ENCODE results near the gene CHD8.
A peak's percentile ranks its signal among the peaks of the same experiment; 100 is the strongest.

The CHD8 gene

DNA sequence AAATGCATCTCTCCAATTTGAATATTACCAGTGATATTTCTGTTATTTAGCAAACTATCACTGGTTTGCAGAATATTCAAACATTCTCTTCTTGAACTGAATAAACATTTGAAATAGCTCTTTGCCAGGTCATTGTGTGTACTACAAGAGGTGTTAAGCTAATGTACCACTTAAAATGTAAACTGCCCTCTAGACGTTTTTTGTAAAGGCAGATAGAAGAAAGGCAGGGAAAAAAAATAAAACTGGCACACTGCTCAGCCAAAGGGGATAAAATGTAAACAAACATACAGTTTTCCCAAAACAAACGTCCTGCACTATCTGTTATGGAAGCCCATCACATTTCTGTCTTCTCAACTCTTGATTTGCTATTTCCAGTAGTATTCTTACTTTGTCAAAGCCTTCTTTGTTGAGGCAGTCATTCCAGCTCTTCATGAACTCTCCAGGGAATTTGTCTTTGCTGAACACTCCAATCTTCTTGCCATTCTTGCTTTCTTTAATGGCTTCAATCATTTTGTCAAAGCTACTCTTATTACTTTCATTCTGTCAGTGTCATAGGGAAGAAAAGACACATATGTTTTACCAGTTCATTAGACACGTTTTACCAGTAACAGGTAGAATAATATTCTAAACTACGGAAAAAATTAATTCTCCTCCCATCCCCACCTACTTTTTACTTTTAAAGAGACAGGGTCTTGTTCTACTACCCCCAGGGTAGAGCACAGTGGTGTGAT lies 85.8 kb downstream of the CHD8 start:
- DNase-seq (ENCODE audit: low read depth) = no peak

DNA sequence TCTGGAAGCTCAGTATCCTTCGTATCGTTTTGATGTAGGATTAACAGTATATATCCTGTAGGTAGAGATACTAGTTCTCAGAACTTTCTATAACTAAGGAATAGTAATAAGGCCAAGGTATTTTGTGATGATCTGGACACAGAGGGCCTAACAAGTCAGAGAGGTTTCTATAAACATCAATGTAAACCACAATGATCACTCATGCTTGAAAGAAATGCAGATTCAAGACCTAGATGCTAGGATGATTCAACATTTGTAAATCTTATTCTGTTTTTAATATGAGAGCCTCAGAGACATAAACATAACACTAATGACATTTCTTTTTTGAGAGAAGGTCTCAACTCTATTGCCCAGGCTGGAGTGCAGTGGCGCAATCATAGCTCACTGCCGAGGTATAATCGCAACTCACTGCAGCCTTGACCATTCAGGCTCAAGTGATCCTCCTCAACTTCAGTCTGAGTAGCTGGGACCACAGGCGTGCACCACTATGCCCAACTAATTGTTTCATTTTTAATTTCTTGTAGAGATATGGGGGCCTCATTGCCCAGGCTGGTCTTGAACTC lies 88.3 kb downstream of the CHD8 start:
- DNase-seq (ENCODE audit: low read depth) = no peak

DNA sequence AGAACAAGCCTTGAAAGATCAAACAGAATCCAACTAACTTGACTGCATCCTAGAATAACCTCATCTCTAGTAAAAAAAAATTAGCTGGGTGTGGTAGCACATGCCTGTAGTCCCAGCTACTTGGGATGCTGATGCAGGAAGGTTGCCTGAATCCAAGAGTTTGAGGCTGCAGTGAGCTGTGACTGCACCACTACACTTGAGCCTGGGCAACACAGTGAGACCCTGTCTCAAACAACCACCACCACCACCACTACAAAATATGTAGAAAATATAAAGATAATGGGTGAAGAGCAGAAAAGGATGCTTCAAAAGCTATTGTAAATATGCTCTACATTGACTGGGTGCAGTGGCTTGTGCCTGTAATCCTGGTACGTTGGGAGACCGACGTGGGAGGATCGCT lies 99.4 kb downstream of the CHD8 start:
- no peak for DNase-seq (ENCODE audit: low read depth)

DNA sequence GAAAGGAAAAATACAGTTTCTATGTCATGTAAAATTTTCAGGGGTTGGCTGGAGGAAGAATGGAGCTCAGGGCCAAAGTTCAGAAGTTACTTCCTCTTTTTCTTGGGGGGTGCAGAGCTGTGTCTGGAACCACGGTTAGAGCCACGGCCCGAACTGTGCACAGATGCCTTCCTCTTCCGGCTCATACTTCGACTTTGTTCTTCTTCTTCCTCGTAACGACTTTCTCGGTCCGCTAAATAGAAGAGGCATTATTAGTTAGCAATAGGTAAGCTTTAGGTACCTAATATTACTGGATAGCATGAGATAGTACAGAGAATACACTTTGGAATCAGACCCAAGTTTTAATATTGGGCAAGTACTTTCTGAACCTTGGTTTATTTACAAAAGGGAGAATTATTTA lies 103.3 kb downstream of the CHD8 start:
- no peak for DNase-seq (ENCODE audit: low read depth)

DNA sequence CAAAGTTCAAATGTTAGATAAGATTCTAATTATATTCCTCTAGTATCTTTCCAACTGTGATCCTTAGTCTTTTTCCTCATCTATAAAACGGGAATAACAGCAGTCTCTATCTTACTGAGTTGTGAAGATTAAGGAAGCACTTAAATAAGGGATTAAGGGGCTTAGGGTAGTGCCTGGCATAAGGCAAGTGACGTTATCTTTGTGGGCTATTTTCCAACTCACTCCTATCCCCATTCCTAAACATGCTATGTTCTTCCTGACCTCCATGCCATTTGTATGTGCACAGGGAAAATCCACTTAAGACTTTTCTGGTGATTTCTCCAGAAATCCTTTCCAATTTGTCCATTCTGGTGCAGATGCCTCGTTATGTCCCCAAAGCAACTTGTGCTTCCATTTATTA lies 105.4 kb downstream of the CHD8 start:
- DNase-seq (ENCODE audit: low read depth) = no peak

DNA sequence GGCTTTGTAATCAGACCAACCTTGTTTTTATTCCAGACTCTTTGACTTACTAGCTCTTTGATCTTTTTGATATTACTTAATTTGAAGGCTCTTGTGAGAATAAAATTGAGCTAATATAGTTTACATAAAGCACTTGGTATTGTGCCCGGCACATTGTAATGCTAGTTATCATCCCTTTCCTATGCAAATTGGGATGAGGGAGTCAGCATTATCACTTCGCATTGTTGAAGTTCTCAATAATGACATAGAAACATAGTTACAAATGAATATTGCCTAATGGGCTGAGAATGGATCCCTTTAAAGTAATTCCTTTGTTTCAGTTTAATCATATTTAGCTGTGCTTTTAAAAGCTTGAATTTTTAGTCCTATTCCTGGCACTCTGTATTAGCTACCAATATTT lies 108.7 kb downstream of the CHD8 start:
- DNase-seq (ENCODE audit: low read depth) = no peak

DNA sequence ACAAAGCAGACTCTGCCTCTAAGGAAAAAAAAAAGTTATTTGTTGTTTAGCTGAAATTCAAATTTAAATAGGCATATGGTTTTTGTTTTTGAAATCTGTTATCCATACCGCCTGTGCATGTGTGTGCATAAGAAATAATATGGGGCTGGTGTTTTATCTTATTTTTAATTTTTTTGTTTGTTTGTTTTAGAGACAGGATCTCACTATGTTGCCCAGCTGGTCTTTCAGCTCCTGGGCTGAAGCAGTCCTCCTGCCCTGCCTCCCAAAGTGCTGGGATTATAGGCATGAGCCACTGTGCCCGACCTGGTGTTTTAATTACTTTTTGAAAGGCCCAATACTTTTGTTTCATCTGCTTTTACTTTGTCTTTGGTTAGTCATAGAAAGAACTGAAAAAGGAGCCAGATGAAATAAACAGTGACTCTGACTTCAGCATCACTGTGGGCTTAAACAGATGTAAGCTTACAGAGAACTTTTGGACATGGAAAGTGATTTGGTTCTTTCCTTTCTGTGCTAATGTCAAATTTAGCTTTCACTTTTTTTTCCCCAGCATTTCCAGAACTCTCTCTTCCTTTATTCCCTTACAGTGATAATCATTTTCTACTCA lies 109.3 kb downstream of the CHD8 start:
- peak; percentile 23 for DNase-seq (ENCODE audit: low read depth)

DNA sequence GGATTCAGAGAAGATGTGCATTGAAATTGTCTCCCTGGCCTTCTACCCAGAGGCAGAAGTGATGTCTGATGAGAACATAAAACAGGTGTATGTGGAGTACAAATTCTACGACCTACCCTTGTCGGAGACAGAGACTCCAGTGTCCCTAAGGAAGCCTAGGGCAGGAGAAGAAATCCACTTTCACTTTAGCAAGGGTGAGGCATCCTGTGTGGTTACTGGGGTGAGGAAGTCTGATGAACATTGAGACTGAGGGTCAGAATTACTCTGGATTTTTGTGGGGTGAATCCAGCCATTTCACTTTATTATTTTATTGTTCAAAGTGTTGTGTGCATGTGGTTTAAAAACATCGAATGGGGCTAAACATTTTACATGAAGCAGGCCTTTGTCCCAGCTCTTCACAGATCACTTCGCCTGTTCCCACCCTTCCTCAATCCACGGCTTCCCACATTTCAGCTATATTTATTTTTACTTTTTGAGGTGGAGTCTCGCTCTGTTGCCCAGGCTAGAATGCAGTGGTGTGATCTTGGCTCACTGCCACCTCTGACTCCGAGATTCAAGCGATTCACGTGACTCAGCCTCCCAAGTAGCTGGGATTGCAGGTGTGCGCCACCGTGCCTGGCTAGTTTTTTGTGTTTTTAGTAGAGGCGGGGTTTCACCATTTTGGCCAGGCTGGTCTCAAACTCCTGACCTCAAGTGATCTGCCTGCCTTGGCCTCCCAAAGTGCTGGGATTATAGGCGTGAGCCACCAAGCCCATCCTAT lies 112.7 kb downstream of the CHD8 start:
- DNase-seq (ENCODE audit: low read depth) = no peak

Data from fibroblast of the conjunctiva (primary cell).